Immature natural killer cell (primary cell): Measurements from ENCODE around the gene HSPA12B. TPM values are rescaled to one million over a fixed set of nuclear protein-coding genes. Genes with fewer than 3 reads are reported as not detected.

Experiments
- DNase-seq, 3 donors: peaks; one replicate each; pipeline ENCODE4 v3.0.0; 2022; ENCODE audit warnings: mixed read lengths in 1 of 3
- H3K27ac Mint-ChIP-seq, 6 donors: one replicate each; pipeline ENCODE4 v1.8.0; 2020; ENCODE audit warnings: mixed read lengths in 6 of 6, mild to moderate bottlenecking in 5 of 6, inconsistent platforms in 4 of 6, moderate library complexity in 3 of 6
- H3K27me3 Mint-ChIP-seq, 3 donors: one replicate each; pipeline ENCODE4 v1.8.0; 2020 to 2021; ENCODE audit warnings: low read depth in 3 of 3, mild to moderate bottlenecking in 3 of 3, mixed read lengths in 3 of 3, moderate library complexity in 3 of 3, inconsistent platforms in 1 of 3
- H3K36me3 Mint-ChIP-seq, 3 donors: one replicate each; pipeline ENCODE4 v1.8.0; 2020; ENCODE audit warnings: mixed read lengths in 3 of 3, inconsistent platforms in 2 of 3, mild to moderate bottlenecking in 2 of 3
- H3K4me1 Mint-ChIP-seq, 2 donors: one replicate each; pipeline ENCODE4 v1.8.0; 2020; ENCODE audit warnings: inconsistent platforms in 2 of 2, mild to moderate bottlenecking in 2 of 2, mixed read lengths in 2 of 2, moderate library complexity in 1 of 2
- H3K4me3 Mint-ChIP-seq, 5 donors: one replicate each; pipeline ENCODE4 v1.8.0; 2020; ENCODE audit warnings: mild to moderate bottlenecking in 5 of 5, mixed read lengths in 5 of 5, inconsistent platforms in 3 of 5, moderate library complexity in 3 of 5
- H3K9me3 Mint-ChIP-seq, 6 donors: one replicate each; pipeline ENCODE4 v1.8.0; 2020; ENCODE audit warnings: mild to moderate bottlenecking in 6 of 6, mixed read lengths in 6 of 6, inconsistent platforms in 4 of 6, moderate library complexity in 3 of 6
- polyA plus RNA-seq, 3 donors: library from polyadenylated mRNA; unstranded; fragments of 300-500 nt; fragmentation: Illumina TruSeq; gene quantifications; one replicate each; pipeline ENCODE4 v1.2.3, GENCODE V29; 2021

HSPA12B gene
- polyA plus RNA-seq, 3 donors from 2014 or later: 0.53 TPM; not detected in 2

- Mint-ChIP-seq H3K27me3 (no peaks in the 10 kb centered on the region), H3K9me3 (peaks cover 0 to 2% (median 0%) of the 10 kb centered on the region in 6 donors), H3K27ac (no peak overlapping the region), H3K36me3 (no peaks in the 10 kb centered on the region), H3K4me3 (no peak overlapping the region), H3K4me1 (no peaks in the 10 kb centered on the region)
- DNase-seq: no peak
Measured at GRCh38 chr20:3696745-3697587, 35.5 kb upstream of the HSPA12B start.

GRCh38 chr20:3697588-3698305 is 34.7 kb upstream of the HSPA12B start:
- Mint-ChIP-seq H3K4me3 (no peak overlapping the region), H3K27me3 (peaks cover 0 to 1% (median 0%) of the 10 kb centered on the region in 3 donors)
- no peak for DNase-seq

GRCh38 chr20:3698591-3699001 is 33.9 kb upstream of the HSPA12B start:
- DNase-seq: no peak
- H3K27me3 Mint-ChIP-seq: peaks cover 0 to 1% (median 0%) of the 10 kb centered on the region in 3 donors
- H3K27ac Mint-ChIP-seq: no peak overlapping the region

More at GRCh38 chr20:3697588-3698305, 34.7 kb upstream of the HSPA12B start:
- Mint-ChIP-seq H3K27ac (no peak overlapping the region), H3K4me1 (no peaks in the 10 kb centered on the region), H3K9me3 (peaks cover 0 to 2% (median 0%) of the 10 kb centered on the region in 6 donors), H3K36me3 (no peaks in the 10 kb centered on the region)

GRCh38 chr20:3699037-3699436 is 33.4 kb upstream of the HSPA12B start:
- DNase-seq: no peak
- no peak overlapping the region for H3K4me3 Mint-ChIP-seq
- H3K27me3 Mint-ChIP-seq: peaks cover 0 to 1% (median 0%) of the 10 kb centered on the region in 3 donors
- H3K27ac Mint-ChIP-seq: no peak overlapping the region
- H3K4me1 Mint-ChIP-seq: no peaks in the 10 kb centered on the region
- H3K36me3 Mint-ChIP-seq: no peaks in the 10 kb centered on the region
- H3K9me3 Mint-ChIP-seq: peaks cover 0 to 2% (median 0%) of the 10 kb centered on the region in 6 donors

More at GRCh38 chr20:3698591-3699001, 33.9 kb upstream of the HSPA12B start:
- Mint-ChIP-seq H3K9me3 (peaks cover 0 to 2% (median 0%) of the 10 kb centered on the region in 6 donors), H3K4me1 (no peaks in the 10 kb centered on the region), H3K36me3 (no peaks in the 10 kb centered on the region), H3K4me3 (no peak overlapping the region)

- peaks cover 0 to under 1% (median 0%) of the 10 kb centered on the region in 6 donors for H3K9me3 Mint-ChIP-seq
- H3K27me3 Mint-ChIP-seq: peaks cover 0 to 1% (median 0%) of the 10 kb centered on the region in 3 donors
- H3K27ac Mint-ChIP-seq: no peak overlapping the region
- H3K4me3 Mint-ChIP-seq: no peak overlapping the region
- no peaks in the 10 kb centered on the region for H3K4me1 Mint-ChIP-seq
- DNase-seq: no peak
- no peaks in the 10 kb centered on the region for H3K36me3 Mint-ChIP-seq
Measured at GRCh38 chr20:3701061-3701998, 31.2 kb upstream of the HSPA12B start.

- Mint-ChIP-seq H3K27me3 (peaks cover 0 to 1% (median 0%) of the 10 kb centered on the region in 3 donors), H3K9me3 (no peaks in the 10 kb centered on the region), H3K4me3 (no peak overlapping the region), H3K27ac (no peak overlapping the region), H3K4me1 (no peaks in the 10 kb centered on the region), H3K36me3 (no peaks in the 10 kb centered on the region)
- no peak for DNase-seq
Measured at GRCh38 chr20:3702611-3703391, 29.7 kb upstream of the HSPA12B start.

- Mint-ChIP-seq H3K9me3 (no peaks in the 10 kb centered on the region), H3K27me3 (peaks cover 0 to 2% (median 1%) of the 10 kb centered on the region in 3 donors), H3K36me3 (no peaks in the 10 kb centered on the region), H3K27ac (no peak overlapping the region), H3K4me1 (no peaks in the 10 kb centered on the region), H3K4me3 (no peak overlapping the region)
- no peak for DNase-seq
Measured at GRCh38 chr20:3704087-3704486, 28.4 kb upstream of the HSPA12B start.

- no peaks in the 10 kb centered on the region for H3K36me3 Mint-ChIP-seq
- H3K4me1 Mint-ChIP-seq: no peaks in the 10 kb centered on the region
- no peak overlapping the region for H3K27ac Mint-ChIP-seq
- DNase-seq: no peak
- H3K9me3 Mint-ChIP-seq: no peaks in the 10 kb centered on the region
- H3K4me3 Mint-ChIP-seq: no peak overlapping the region
- H3K27me3 Mint-ChIP-seq: peaks cover 0 to 2% (median 1%) of the 10 kb centered on the region in 3 donors
Measured at GRCh38 chr20:3705491-3705969, 27.0 kb upstream of the HSPA12B start.

GRCh38 chr20:3705970-3706739 is 26.3 kb upstream of the HSPA12B start:
- DNase-seq: no peak
- Mint-ChIP-seq H3K27ac (no peak overlapping the region), H3K27me3 (peaks cover 0 to 2% (median 1%) of the 10 kb centered on the region in 3 donors), H3K36me3 (no peaks in the 10 kb centered on the region), H3K9me3 (no peaks in the 10 kb centered on the region), H3K4me1 (no peaks in the 10 kb centered on the region), H3K4me3 (no peak overlapping the region)

GRCh38 chr20:3706774-3707507 is 25.5 kb upstream of the HSPA12B start:
- Mint-ChIP-seq H3K27ac (no peak overlapping the region), H3K9me3 (peaks cover 0 to 2% (median 0%) of the 10 kb centered on the region in 6 donors), H3K4me1 (no peaks in the 10 kb centered on the region), H3K27me3 (peaks cover 0 to 4% (median 1%) of the 10 kb centered on the region in 3 donors), H3K36me3 (no peaks in the 10 kb centered on the region), H3K4me3 (no peak overlapping the region)
- DNase-seq: no peak

GRCh38 chr20:3707508-3707899 is 25.0 kb upstream of the HSPA12B start:
- no peak overlapping the region for H3K4me3 Mint-ChIP-seq

More at GRCh38 chr20:3707508-3707899, 25.0 kb upstream of the HSPA12B start:
- Mint-ChIP-seq H3K36me3 (no peaks in the 10 kb centered on the region), H3K9me3 (peaks cover 0 to 2% (median 0%) of the 10 kb centered on the region in 6 donors), H3K27ac (no peak overlapping the region), H3K27me3 (peaks cover 0 to 4% (median 0%) of the 10 kb centered on the region in 3 donors), H3K4me1 (no peaks in the 10 kb centered on the region)
- DNase-seq: no peak
